ENCODE results near the gene RSRC2. TPM values are rescaled to one million over a fixed set of nuclear protein-coding genes. Genes with fewer than 3 reads are reported as not detected.

Gene RSRC2
- total and polyA plus RNA-seq, 2 donors (not counting 1 experiment from before 2014, with no cell fraction given) = 49.0 to 56.6 TPM

DNA sequence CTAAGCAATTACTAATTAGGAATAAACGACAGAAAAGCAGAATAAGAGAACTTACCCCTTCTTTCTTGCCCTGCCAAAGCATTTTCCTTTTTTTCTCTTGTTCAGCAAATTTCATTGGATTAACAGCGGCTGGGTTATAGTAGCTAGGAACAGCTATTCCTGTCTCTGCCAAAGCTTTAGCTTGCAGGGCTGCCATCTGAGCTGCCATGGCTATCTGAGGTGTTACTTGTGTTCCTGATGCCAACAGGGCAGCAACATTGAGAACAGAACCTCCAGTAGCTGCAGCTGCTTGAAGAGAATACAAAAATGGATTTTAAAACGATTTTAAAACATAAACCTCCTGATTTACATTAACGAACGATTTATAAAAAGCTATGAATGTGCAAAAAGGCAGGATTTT lies 18.6 kb downstream of the RSRC2 start:
- H3K4me2 ChIP-seq (ENCODE audit: extremely low read depth, insufficient read depth, low read length) = no peak overlapping the region
- no peaks in the 10 kb centered on the region for H3K9me3 ChIP-seq (ENCODE audit: control insufficient read depth, insufficient read depth, low read depth, low read length)
- H3K4me3 ChIP-seq (replicated peaks in 1 of 4; ENCODE audit: control extremely low read depth in 1 of 4, insufficient read depth in 1 of 4, low read depth in 3 of 4, low read length in 4 of 4) = no peak overlapping the region
- peaks cover 18% of the 10 kb centered on the region for H3K36me3 ChIP-seq (ENCODE audit: control insufficient read depth, insufficient read depth, low read length)
- H3K27me3 ChIP-seq (ENCODE audit: control insufficient read depth, insufficient read depth, low read length) = no peaks in the 10 kb centered on the region
- H2AFZ ChIP-seq (ENCODE audit: low read length) = no peak overlapping the region
- TF ChIP-seq CTCF (conservative IDR thresholded peaks at IDR 0.05 in 1 of 2, IDR thresholded peaks at IDR 0.05 in 1 of 2; ENCODE audit: low read depth in 1 of 2, low read length in 2 of 2) (no peak), EZH2 (IDR thresholded peaks at IDR 0.05; ENCODE audit: low read length, missing control alignments) (no peak)
- no peaks in the 10 kb centered on the region for H3K4me1 ChIP-seq (ENCODE audit: control insufficient read depth, extremely low read depth, insufficient read depth, low read length)
- no peak overlapping the region for H3K27ac ChIP-seq (ENCODE audit: insufficient read depth, low read length)
- DNase-seq (ENCODE audit: low read depth in 2 of 2) = no peak
- peaks cover 17% of the 10 kb centered on the region for H3K79me2 ChIP-seq (ENCODE audit: control insufficient read depth, insufficient read depth, low read length)
- peaks cover 1% of the 10 kb centered on the region for H4K20me1 ChIP-seq (ENCODE audit: control insufficient read depth, extremely low read depth, insufficient read depth, low read length)
- H3K9ac ChIP-seq (ENCODE audit: insufficient read depth, low read length) = no peak overlapping the region

- H3K4me1 ChIP-seq (ENCODE audit: control insufficient read depth, extremely low read depth, insufficient read depth, low read length) = no peaks in the 10 kb centered on the region
- no peak overlapping the region for H3K4me3 ChIP-seq (replicated peaks in 1 of 4; ENCODE audit: control extremely low read depth in 1 of 4, insufficient read depth in 1 of 4, low read depth in 3 of 4, low read length in 4 of 4)
- TF ChIP-seq CTCF (conservative IDR thresholded peaks at IDR 0.05 in 1 of 2, IDR thresholded peaks at IDR 0.05 in 1 of 2; ENCODE audit: low read depth in 1 of 2, low read length in 2 of 2) (no peak), EZH2 (IDR thresholded peaks at IDR 0.05; ENCODE audit: low read length, missing control alignments) (no peak)
- no peak overlapping the region for H2AFZ ChIP-seq (ENCODE audit: low read length)
- no peaks in the 10 kb centered on the region for H3K9me3 ChIP-seq (ENCODE audit: control insufficient read depth, insufficient read depth, low read depth, low read length)
- peaks cover 18% of the 10 kb centered on the region for H3K36me3 ChIP-seq (ENCODE audit: control insufficient read depth, insufficient read depth, low read length)
- no peaks in the 10 kb centered on the region for H3K27me3 ChIP-seq (ENCODE audit: control insufficient read depth, insufficient read depth, low read length)
- H4K20me1 ChIP-seq (ENCODE audit: control insufficient read depth, extremely low read depth, insufficient read depth, low read length) = peaks cover 1% of the 10 kb centered on the region
- H3K9ac ChIP-seq (ENCODE audit: insufficient read depth, low read length) = no peak overlapping the region
- H3K79me2 ChIP-seq (ENCODE audit: control insufficient read depth, insufficient read depth, low read length) = peaks cover 11% of the 10 kb centered on the region
- H3K4me2 ChIP-seq (ENCODE audit: extremely low read depth, insufficient read depth, low read length) = no peak overlapping the region
- DNase-seq (ENCODE audit: low read depth in 2 of 2) = no peak
- no peak overlapping the region for H3K27ac ChIP-seq (ENCODE audit: insufficient read depth, low read length)
Observed at GRCh38 chr12:122506393-122506938, 20.3 kb downstream of the RSRC2 start.

GRCh38 chr12:122505419-122506051 lies 21.2 kb downstream of the RSRC2 start:
- Histone ChIP-seq H2AFZ (ENCODE audit: low read length) (no peak overlapping the region), H3K4me2 (ENCODE audit: extremely low read depth, insufficient read depth, low read length) (no peak overlapping the region), H3K36me3 (ENCODE audit: control insufficient read depth, insufficient read depth, low read length) (peaks cover 15% of the 10 kb centered on the region), H3K79me2 (ENCODE audit: control insufficient read depth, insufficient read depth, low read length) (peaks cover 9% of the 10 kb centered on the region), H4K20me1 (ENCODE audit: control insufficient read depth, extremely low read depth, insufficient read depth, low read length) (peaks cover 1% of the 10 kb centered on the region), H3K27me3 (ENCODE audit: control insufficient read depth, insufficient read depth, low read length) (no peaks in the 10 kb centered on the region), H3K9me3 (ENCODE audit: control insufficient read depth, insufficient read depth, low read depth, low read length) (no peaks in the 10 kb centered on the region), H3K27ac (ENCODE audit: insufficient read depth, low read length) (no peak overlapping the region), H3K4me3 (replicated peaks in 1 of 4; ENCODE audit: control extremely low read depth in 1 of 4, insufficient read depth in 1 of 4, low read depth in 3 of 4, low read length in 4 of 4) (no peak overlapping the region), H3K4me1 (ENCODE audit: control insufficient read depth, extremely low read depth, insufficient read depth, low read length) (no peaks in the 10 kb centered on the region), H3K9ac (ENCODE audit: insufficient read depth, low read length) (no peak overlapping the region)
- no peak for DNase-seq (ENCODE audit: low read depth in 2 of 2)
- TF ChIP-seq CTCF (conservative IDR thresholded peaks at IDR 0.05 in 1 of 2, IDR thresholded peaks at IDR 0.05 in 1 of 2; ENCODE audit: low read depth in 1 of 2, low read length in 2 of 2) (no peak), EZH2 (IDR thresholded peaks at IDR 0.05; ENCODE audit: low read length, missing control alignments) (no peak)

All from fibroblast of lung (primary cell).